ENCODE data around the gene CDH12.

The CDH12 gene

DNA sequence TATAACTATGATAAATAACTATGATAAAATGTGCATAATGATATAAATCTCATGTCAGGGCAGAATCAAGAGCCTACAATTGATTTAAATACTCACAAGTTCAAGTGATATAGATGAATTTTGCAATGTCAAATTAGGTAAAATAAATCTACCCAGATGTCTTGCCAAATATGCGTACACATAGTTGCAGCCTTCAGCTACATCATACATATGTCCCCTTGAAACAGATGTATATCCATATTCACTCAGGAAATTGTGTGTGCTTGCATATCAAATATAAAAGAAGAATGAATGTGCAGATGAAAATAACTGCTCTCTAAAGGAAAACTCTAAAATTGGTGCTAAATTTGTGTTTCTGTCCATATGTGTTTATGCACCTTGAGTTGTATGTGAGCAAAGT lies 130.7 kb downstream of the CDH12 start:
- TF ChIP-seq POU2F2 (IDR thresholded peaks at IDR 0.05; ENCODE audit: low read depth, low read length) (no peak), POLR2A (IDR thresholded peaks at IDR 0.05; ENCODE audit: low read depth, low read length) (no peak)
- no peak for FAIRE-seq
- no peak for DNase-seq (ENCODE audit: insufficient read length, low spot score)

DNA sequence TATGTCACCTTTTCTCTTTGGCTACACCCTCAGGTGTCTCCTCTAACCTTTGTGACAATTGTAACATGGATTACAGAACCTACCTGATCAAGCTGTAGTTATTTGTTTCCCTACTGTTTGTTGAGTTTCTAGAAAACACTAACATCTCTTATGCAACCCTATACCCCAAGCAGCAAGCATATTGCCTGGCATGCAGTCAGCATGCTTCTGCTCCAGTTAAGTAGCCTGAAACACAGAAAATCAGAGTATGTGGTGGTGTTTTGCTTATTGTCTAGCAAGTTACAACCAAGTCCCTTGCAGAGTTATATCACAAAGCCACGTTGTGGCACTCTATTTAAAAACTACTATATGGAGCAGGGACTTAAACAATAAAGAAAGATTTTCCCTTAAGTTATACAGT lies 131.1 kb downstream of the CDH12 start:
- DNase-seq (ENCODE audit: insufficient read length, low spot score), result no peak
- TF ChIP-seq POLR2AphosphoS5 (IDR thresholded peaks at IDR 0.05; ENCODE audit: low read depth, low read length) (no peak), POLR2A (IDR thresholded peaks at IDR 0.05; ENCODE audit: low read depth, low read length) (no peak), PAX5 (IDR thresholded peaks at IDR 0.05; ENCODE audit: insufficient read depth, low read length, severe bottlenecking) (no peak), TAF1 (IDR thresholded peaks at IDR 0.05; ENCODE audit: low read depth, low read length) (no peak), SPI1 (IDR thresholded peaks at IDR 0.05; ENCODE audit: low read depth, low read length) (no peak), POU2F2 (IDR thresholded peaks at IDR 0.05; ENCODE audit: low read depth, low read length) (no peak)
- no peak for FAIRE-seq

DNA sequence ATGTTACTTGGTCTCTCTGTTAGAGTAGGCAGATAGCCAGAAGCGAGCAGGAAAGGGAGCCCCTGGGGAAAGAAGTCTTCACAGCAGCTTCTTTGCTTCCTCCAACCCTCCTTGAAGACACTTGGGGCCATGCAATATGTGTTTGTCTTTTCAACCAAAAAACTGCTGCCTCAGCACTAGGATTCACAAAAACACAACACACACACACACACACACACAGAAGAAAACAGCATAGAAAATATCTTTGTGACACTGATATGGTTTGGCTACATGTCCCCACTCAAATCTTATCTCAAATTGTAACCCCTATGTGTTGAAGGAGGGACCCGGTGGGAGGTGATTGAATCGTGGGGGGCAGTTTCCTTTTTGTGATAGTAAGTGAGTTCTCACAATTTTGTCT lies 133.3 kb downstream of the CDH12 start:
- TF ChIP-seq POLR2A (IDR thresholded peaks at IDR 0.05; ENCODE audit: low read depth, low read length) (no peak), POU2F2 (IDR thresholded peaks at IDR 0.05; ENCODE audit: low read depth, low read length) (no peak), TAF1 (IDR thresholded peaks at IDR 0.05; ENCODE audit: low read depth, low read length) (no peak), PAX5 (IDR thresholded peaks at IDR 0.05; ENCODE audit: insufficient read depth, low read length, severe bottlenecking) (no peak), SPI1 (IDR thresholded peaks at IDR 0.05; ENCODE audit: low read depth, low read length) (no peak), POLR2AphosphoS5 (IDR thresholded peaks at IDR 0.05; ENCODE audit: low read depth, low read length) (no peak)
- DNase-seq (ENCODE audit: insufficient read length, low spot score) (no peak), FAIRE-seq (no peak)

DNA sequence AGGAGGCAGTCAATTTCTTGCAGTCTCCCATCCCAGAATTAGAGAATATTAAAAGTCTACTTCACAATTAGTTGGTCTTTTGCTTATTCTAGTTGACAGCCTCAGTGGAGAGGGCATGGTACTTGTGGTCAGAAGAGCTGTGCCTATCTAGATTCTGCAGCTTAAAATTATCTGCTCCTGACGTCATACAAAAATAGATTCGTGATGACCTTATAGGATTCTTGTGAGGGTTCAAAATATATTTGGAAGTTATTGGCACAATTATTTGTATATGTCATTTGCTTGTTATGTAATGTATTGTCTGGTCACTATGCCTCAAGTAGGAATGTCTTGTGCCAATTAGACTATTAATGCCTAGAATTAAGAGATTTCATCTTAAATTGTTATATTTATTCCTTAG lies 142.5 kb downstream of the CDH12 start:
- no peak for TF ChIP-seq POU2F2 (IDR thresholded peaks at IDR 0.05; ENCODE audit: low read depth, low read length)
- TF ChIP-seq TAF1 (IDR thresholded peaks at IDR 0.05; ENCODE audit: low read depth, low read length), result no peak
- no peak for TF ChIP-seq POLR2A (IDR thresholded peaks at IDR 0.05; ENCODE audit: low read depth, low read length)
- TF ChIP-seq SPI1 (IDR thresholded peaks at IDR 0.05; ENCODE audit: low read depth, low read length), result no peak
- TF ChIP-seq POLR2AphosphoS5 (IDR thresholded peaks at IDR 0.05; ENCODE audit: low read depth, low read length), result no peak
- TF ChIP-seq PAX5 (IDR thresholded peaks at IDR 0.05; ENCODE audit: insufficient read depth, low read length, severe bottlenecking), result no peak
- FAIRE-seq (no peak), DNase-seq (ENCODE audit: insufficient read length, low spot score) (no peak)

DNA sequence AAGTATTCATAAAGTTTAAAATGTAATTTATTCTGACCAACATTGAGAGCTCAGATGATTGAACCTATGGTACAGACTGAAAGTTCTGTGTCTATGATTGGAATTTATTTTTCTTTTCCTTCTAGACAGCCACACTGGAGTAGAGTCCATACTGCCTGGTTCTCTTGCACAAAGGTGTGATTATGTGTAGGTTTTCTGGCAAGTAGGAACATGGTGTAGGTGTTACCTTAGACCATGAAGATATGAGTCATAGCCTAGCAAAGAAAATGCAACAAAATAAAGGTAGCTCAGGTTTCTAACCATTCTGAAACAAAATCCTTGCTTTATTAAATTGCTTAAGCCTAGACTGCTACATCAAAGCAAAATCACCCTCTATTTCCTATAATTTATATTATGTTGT lies 143.4 kb downstream of the CDH12 start:
- DNase-seq (ENCODE audit: insufficient read length, low spot score), result no peak
- no peak for FAIRE-seq
- no peak for TF ChIP-seq TAF1 (IDR thresholded peaks at IDR 0.05; ENCODE audit: low read depth, low read length)
- TF ChIP-seq POU2F2 (IDR thresholded peaks at IDR 0.05; ENCODE audit: low read depth, low read length), result no peak
- TF ChIP-seq POLR2AphosphoS5 (IDR thresholded peaks at IDR 0.05; ENCODE audit: low read depth, low read length), result no peak
- TF ChIP-seq SPI1 (IDR thresholded peaks at IDR 0.05; ENCODE audit: low read depth, low read length), result no peak
- no peak for TF ChIP-seq PAX5 (IDR thresholded peaks at IDR 0.05; ENCODE audit: insufficient read depth, low read length, severe bottlenecking)
- TF ChIP-seq POLR2A (IDR thresholded peaks at IDR 0.05; ENCODE audit: low read depth, low read length), result no peak

DNA sequence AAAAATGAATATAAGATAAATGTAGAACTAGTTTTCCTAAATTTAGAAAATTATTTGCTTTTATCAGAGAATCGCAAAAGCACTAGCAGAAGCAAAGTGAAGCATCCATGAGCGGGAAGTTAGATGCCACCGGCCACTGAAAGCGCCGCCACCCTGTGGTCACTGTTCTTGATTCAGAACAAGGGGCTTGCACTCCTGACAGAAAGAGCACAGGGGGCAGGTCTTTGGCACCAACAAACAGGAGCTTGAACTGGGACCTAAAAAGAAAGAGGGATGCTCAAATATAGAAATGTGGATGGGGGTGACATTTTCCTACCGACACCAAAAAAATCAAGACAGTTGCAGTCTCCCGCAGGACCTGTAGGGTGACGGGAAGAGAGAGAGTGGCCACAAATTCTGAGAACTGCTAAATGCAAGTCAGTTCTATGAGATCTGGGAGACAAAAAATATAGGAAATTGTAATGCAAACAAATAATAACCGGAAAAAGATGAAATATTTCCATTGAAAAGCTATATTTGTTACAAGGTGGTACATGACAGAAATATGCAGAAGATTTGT lies 144.3 kb downstream of the CDH12 start:
- FAIRE-seq (no peak), DNase-seq (ENCODE audit: insufficient read length, low spot score) (no peak)
- no peak for TF ChIP-seq POLR2AphosphoS5 (IDR thresholded peaks at IDR 0.05; ENCODE audit: low read depth, low read length)
- TF ChIP-seq POU2F2 (IDR thresholded peaks at IDR 0.05; ENCODE audit: low read depth, low read length), result no peak
- no peak for TF ChIP-seq POLR2A (IDR thresholded peaks at IDR 0.05; ENCODE audit: low read depth, low read length)
- no peak for TF ChIP-seq TAF1 (IDR thresholded peaks at IDR 0.05; ENCODE audit: low read depth, low read length)
- TF ChIP-seq PAX5 (IDR thresholded peaks at IDR 0.05; ENCODE audit: insufficient read depth, low read length, severe bottlenecking), result no peak
- TF ChIP-seq SPI1 (IDR thresholded peaks at IDR 0.05; ENCODE audit: low read depth, low read length), result no peak

DNA sequence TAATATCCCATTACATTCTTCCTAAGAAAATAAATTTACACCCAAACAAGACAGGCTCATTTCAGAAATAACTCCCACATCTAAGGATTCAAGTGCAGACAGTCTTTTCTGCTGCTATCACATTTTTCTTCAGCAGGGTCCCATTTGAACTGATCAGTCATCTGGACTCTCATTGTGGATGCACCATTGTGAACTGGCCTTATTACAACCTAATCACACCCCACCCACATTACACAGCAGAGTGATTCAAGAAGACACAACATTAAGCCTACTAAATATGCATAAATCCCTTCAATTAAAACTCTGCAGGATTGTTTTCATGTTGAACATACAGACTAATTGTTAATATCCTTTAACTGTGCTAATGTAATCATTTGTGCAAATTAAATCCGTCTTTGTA lies 146.2 kb downstream of the CDH12 start:
- DNase-seq (ENCODE audit: insufficient read length, low spot score), result no peak
- TF ChIP-seq PAX5 (IDR thresholded peaks at IDR 0.05; ENCODE audit: insufficient read depth, low read length, severe bottlenecking), result no peak
- no peak for TF ChIP-seq SPI1 (IDR thresholded peaks at IDR 0.05; ENCODE audit: low read depth, low read length)
- no peak for TF ChIP-seq POLR2AphosphoS5 (IDR thresholded peaks at IDR 0.05; ENCODE audit: low read depth, low read length)
- TF ChIP-seq POLR2A (IDR thresholded peaks at IDR 0.05; ENCODE audit: low read depth, low read length), result no peak
- no peak for TF ChIP-seq TAF1 (IDR thresholded peaks at IDR 0.05; ENCODE audit: low read depth, low read length)
- no peak for TF ChIP-seq POU2F2 (IDR thresholded peaks at IDR 0.05; ENCODE audit: low read depth, low read length)
- FAIRE-seq, result no peak

DNA sequence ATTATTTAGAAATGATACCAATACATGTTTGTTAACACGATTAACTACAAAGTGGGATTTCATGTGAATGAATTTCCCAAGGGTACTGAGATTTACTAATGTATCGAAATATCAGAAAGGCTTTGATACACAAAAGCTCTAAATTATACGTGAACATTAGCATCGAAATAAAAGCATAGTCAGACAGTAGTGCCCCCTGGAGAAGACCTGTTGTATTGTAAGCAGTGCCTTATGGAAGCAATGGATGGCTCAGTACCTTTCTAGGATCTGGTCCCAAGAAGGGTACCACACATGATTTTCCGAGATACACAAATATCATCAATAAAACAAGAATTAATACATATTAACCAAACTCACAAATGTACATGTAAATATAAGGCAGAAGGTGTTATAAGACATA lies 153.8 kb downstream of the CDH12 start:
- DNase-seq (ENCODE audit: insufficient read length, low spot score), result no peak
- TF ChIP-seq PAX5 (IDR thresholded peaks at IDR 0.05; ENCODE audit: insufficient read depth, low read length, severe bottlenecking), result no peak
- TF ChIP-seq TAF1 (IDR thresholded peaks at IDR 0.05; ENCODE audit: low read depth, low read length), result no peak
- TF ChIP-seq POLR2AphosphoS5 (IDR thresholded peaks at IDR 0.05; ENCODE audit: low read depth, low read length), result no peak
- no peak for TF ChIP-seq SPI1 (IDR thresholded peaks at IDR 0.05; ENCODE audit: low read depth, low read length)
- no peak for TF ChIP-seq POLR2A (IDR thresholded peaks at IDR 0.05; ENCODE audit: low read depth, low read length)
- TF ChIP-seq POU2F2 (IDR thresholded peaks at IDR 0.05; ENCODE audit: low read depth, low read length), result no peak
- FAIRE-seq, result no peak

DNA sequence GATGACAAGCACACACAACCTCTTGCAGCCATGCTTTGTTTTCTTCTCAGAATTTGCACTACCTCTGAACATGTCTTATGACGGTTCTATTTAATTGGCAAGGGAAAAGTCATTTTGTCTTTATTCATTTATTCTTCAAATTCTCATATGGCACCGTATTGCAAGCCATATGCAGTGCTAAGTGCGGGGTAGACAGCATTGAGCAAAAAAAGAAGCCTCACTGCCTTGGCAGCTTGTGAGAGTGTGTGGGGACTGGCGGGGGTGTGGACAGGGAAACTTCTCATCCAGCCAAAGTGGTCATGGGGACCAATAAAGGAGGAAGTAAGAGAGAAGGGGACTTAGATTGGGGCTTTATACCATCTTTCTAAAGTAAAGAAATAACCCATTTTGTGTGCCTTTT lies 160.0 kb downstream of the CDH12 start:
- no peak for DNase-seq (ENCODE audit: insufficient read length, low spot score)
- TF ChIP-seq SPI1 (IDR thresholded peaks at IDR 0.05; ENCODE audit: low read depth, low read length), result no peak
- no peak for TF ChIP-seq POLR2AphosphoS5 (IDR thresholded peaks at IDR 0.05; ENCODE audit: low read depth, low read length)
- no peak for TF ChIP-seq POU2F2 (IDR thresholded peaks at IDR 0.05; ENCODE audit: low read depth, low read length)
- TF ChIP-seq PAX5 (IDR thresholded peaks at IDR 0.05; ENCODE audit: insufficient read depth, low read length, severe bottlenecking), result no peak
- no peak for TF ChIP-seq TAF1 (IDR thresholded peaks at IDR 0.05; ENCODE audit: low read depth, low read length)
- no peak for TF ChIP-seq POLR2A (IDR thresholded peaks at IDR 0.05; ENCODE audit: low read depth, low read length)
- FAIRE-seq, result no peak

DNA sequence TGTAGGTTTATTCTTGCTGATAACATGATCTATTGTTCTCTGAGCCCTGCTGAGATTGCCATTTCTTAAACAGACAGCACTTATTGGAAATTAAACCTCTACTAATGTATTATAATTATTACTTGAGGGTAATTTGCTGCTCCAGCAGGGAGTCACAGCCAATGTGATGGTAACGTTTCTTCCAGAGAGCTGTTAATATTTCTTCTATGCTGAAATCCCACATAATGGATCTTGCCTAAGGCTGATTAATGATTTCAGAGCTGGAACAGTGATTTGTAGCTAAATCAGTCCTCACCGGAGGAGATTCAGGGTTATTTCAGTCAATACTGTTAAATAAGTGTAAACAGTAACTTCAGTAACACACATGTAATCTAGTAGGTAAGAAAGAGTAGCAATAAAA lies 170.1 kb downstream of the CDH12 start:
- FAIRE-seq (no peak), DNase-seq (ENCODE audit: insufficient read length, low spot score) (no peak)
- TF ChIP-seq POLR2A (IDR thresholded peaks at IDR 0.05; ENCODE audit: low read depth, low read length), result no peak
- no peak for TF ChIP-seq TAF1 (IDR thresholded peaks at IDR 0.05; ENCODE audit: low read depth, low read length)
- TF ChIP-seq POU2F2 (IDR thresholded peaks at IDR 0.05; ENCODE audit: low read depth, low read length), result no peak
- no peak for TF ChIP-seq PAX5 (IDR thresholded peaks at IDR 0.05; ENCODE audit: insufficient read depth, low read length, severe bottlenecking)
- no peak for TF ChIP-seq SPI1 (IDR thresholded peaks at IDR 0.05; ENCODE audit: low read depth, low read length)
- TF ChIP-seq POLR2AphosphoS5 (IDR thresholded peaks at IDR 0.05; ENCODE audit: low read depth, low read length), result no peak

Measured in GM12891 (cell line).